H1 (cell line): Measurements from ENCODE around the gene NGFR. TPM values are rescaled to one million over a fixed set of nuclear protein-coding genes. Genes with fewer than 3 reads are reported as not detected.

Source experiments
- ATF3 ChIP-seq: IDR thresholded peaks from 2 replicates; pipeline ENCODE4 v1.6.1; 2011; ENCODE audit warnings: low read depth, mild to moderate bottlenecking, low read length; ENCODE audit not compliant: insufficient read depth
- BCL11A ChIP-seq, 2 experiments: IDR thresholded peaks; one replicate each; pipeline ENCODE4 v1.6.1; 2011; ENCODE audit warnings: low read depth in 2 of 2, low read length in 2 of 2, mild to moderate bottlenecking in 2 of 2
- CEBPB ChIP-seq: IDR thresholded peaks from 2 replicates; pipeline ENCODE4 v1.6.1; 2012; ENCODE audit warnings: low read depth, low read length
- CTCF ChIP-seq, 3 experiments: IDR thresholded peaks; 1 replicate in 2 of 3; 2 replicates in 1 of 3; pipeline versions ENCODE4 v1.5.1 to v1.6.1; 2011; ENCODE audit warnings: low read length in 3 of 3, mild to moderate bottlenecking in 3 of 3, inconsistent platforms in 2 of 3, low read depth in 1 of 3, moderate library complexity in 1 of 3; ENCODE audit not compliant: insufficient read depth in 1 of 3; ENCODE audit errors: control extremely low read depth in 1 of 3
- FOSL1 ChIP-seq: IDR thresholded peaks from 2 replicates; pipeline ENCODE4 v1.6.1; 2011; ENCODE audit warnings: mild to moderate bottlenecking, low read depth, low read length, moderate library complexity; ENCODE audit not compliant: insufficient read depth
- NRF1 ChIP-seq: IDR thresholded peaks from 2 replicates; pipeline ENCODE4 v1.6.1; 2011; ENCODE audit warnings: mild to moderate bottlenecking, low read depth, low read length, improper control_type of control experiment
- RXRA ChIP-seq: IDR thresholded peaks from 2 replicates; pipeline ENCODE4 v1.6.1; 2011; ENCODE audit warnings: low read depth, mild to moderate bottlenecking, low read length, moderate library complexity; ENCODE audit not compliant: insufficient read depth
- SIX5 ChIP-seq: IDR thresholded peaks from 2 replicates; pipeline ENCODE4 v1.6.1; 2011; ENCODE audit warnings: mild to moderate bottlenecking, low read depth, low read length
- polyA plus RNA-seq, 7 experiments: library from polyadenylated mRNA; depleted of rRNA in 3 of 7; stranded (reverse) in 5 of 7; unstranded in 2 of 7; fragments of >200 nt in 5 of 7; fragments of 200-250 nt in 2 of 7; gene quantifications; 1 replicate in 5 of 7; 2 replicates in 1 of 7; 4 replicates in 1 of 7; pipeline versions ENCODE4 v1.2.1 to v1.2.3, GENCODE V29; 2011 to 2013; ENCODE audit warnings: missing spikeins in 2 of 7, mixed read lengths in 2 of 7
- total RNA-seq: library from RNA; stranded (reverse); fragmentation: NEBNext Ultra II Directional; extraction: Animal tissue kit (Norgen Biotek cat#: 25700); gene quantifications from 2 replicates; pipeline ENCODE4 v1.2.1, GENCODE V29; 2021

NGFR gene
- total and polyA plus RNA-seq, 2 of the 8 experiments (the other 6 are each of a cell fraction or from before 2014, with no cell fraction given), result 8.1 to 10.3 TPM

GRCh38 chr17:49515196-49515770, 20.2 kb downstream of the NGFR start (continued):
- TF ChIP-seq CTCF (IDR thresholded peaks at IDR 0.05; ENCODE audit: control extremely low read depth in 1 of 3, insufficient read depth in 1 of 3, low read depth in 1 of 3, low read length in 3 of 3), result no peak; a peak in 1 of 4 replicates
- no peak for TF ChIP-seq FOSL1
- no peak for TF ChIP-seq RXRA
- no peak for TF ChIP-seq SIX5
- TF ChIP-seq ATF3, result no peak
- TF ChIP-seq NRF1, result no peak
- no peak for TF ChIP-seq CEBPB
- TF ChIP-seq BCL11A (IDR thresholded peaks at IDR 0.05; ENCODE audit: low read depth in 2 of 2, low read length in 2 of 2), result no peak
